ENCODE measurements around the gene UCK2.

UCK2 gene

GRCh38 chr1:165856021-165856420, 28.6 kb downstream of the UCK2 start:
- DNase-seq, result no peak

GRCh38 chr1:165856606-165857005, 29.2 kb downstream of the UCK2 start:
- DNase-seq, result no peak

GRCh38 chr1:165857046-165857801, 29.8 kb downstream of the UCK2 start:
- no peak for DNase-seq

- no peak for DNase-seq
Measured at GRCh38 chr1:165858364-165858823, 31.0 kb downstream of the UCK2 start.

- no peak for DNase-seq
Measured at GRCh38 chr1:165858967-165859845, 31.8 kb downstream of the UCK2 start.

- no peak for DNase-seq
Measured at GRCh38 chr1:165860065-165860464, 32.7 kb downstream of the UCK2 start.

GRCh38 chr1:165861911-165862310, 34.5 kb downstream of the UCK2 start:
- no peak for DNase-seq

GRCh38 chr1:165862448-165862847, 35.0 kb downstream of the UCK2 start:
- no peak for DNase-seq

- DNase-seq, result no peak
Measured at GRCh38 chr1:165863346-165863745, 35.9 kb downstream of the UCK2 start.

- no peak for DNase-seq
Measured at GRCh38 chr1:165865633-165866340, 38.4 kb downstream of the UCK2 start.

- DNase-seq, result no peak
Measured at GRCh38 chr1:165869343-165869742, 41.9 kb downstream of the UCK2 start.

- DNase-seq, result peak; percentile 87
Measured at GRCh38 chr1:165871311-165872067, 44.1 kb downstream of the UCK2 start.

- DNase-seq, result no peak
Measured at GRCh38 chr1:165873481-165873880, 46.1 kb downstream of the UCK2 start.

GRCh38 chr1:165874643-165875042, 47.2 kb downstream of the UCK2 start:
- no peak for DNase-seq

- DNase-seq, result peak; percentile 55
Measured at GRCh38 chr1:165875171-165875570, 47.8 kb downstream of the UCK2 start.

- DNase-seq, result no peak
Measured at GRCh38 chr1:165875604-165876003, 48.2 kb downstream of the UCK2 start.

GRCh38 chr1:165876121-165876520, 48.7 kb downstream of the UCK2 start:
- DNase-seq, result no peak

- no peak for DNase-seq
Measured at GRCh38 chr1:165877411-165877810, 50.0 kb downstream of the UCK2 start.

- DNase-seq, result no peak
Measured at GRCh38 chr1:165877940-165878556, 50.6 kb downstream of the UCK2 start.

- no peak for DNase-seq
Measured at GRCh38 chr1:165879946-165880345, 52.5 kb downstream of the UCK2 start.

- no peak for DNase-seq
Measured at GRCh38 chr1:165880993-165881392, 53.6 kb downstream of the UCK2 start.
